GM06990 (cell line): Measurements from ENCODE around the gene LSS.

ENCODE experiments used
- DNase-seq: peaks from one replicate; pipeline ENCODE4 v3.0.0-alpha.2; 2011; ENCODE audit not compliant: insufficient read length; ENCODE audit errors: extremely low read depth
- H3K27me3 ChIP-seq: replicated peaks from 2 replicates; pipeline ENCODE4 v1.6.0; 2011; ENCODE audit warnings: low read length; ENCODE audit not compliant: control insufficient read depth, insufficient read depth
- H3K36me3 ChIP-seq: 2 replicates; pipeline ENCODE4 v1.5.1; 2011; ENCODE audit warnings: low read length; ENCODE audit not compliant: control insufficient read depth, insufficient read depth
- H3K4me3 ChIP-seq: replicated peaks from 2 replicates; pipeline ENCODE4 v1.5.1; 2011; ENCODE audit warnings: low read depth, mild to moderate bottlenecking, control low read depth, low read length
- CTCF ChIP-seq: IDR thresholded peaks from 2 replicates; pipeline ENCODE4 v1.5.1; 2011; ENCODE audit warnings: low read length, control low read depth, mild to moderate bottlenecking, inconsistent platforms; ENCODE audit not compliant: insufficient read depth, poor library complexity, severe bottlenecking

The LSS gene

GRCh38 chr21:46250146-46250725 lies 21.7 kb upstream of the LSS start:
- DNase-seq, result no peak
- Histone ChIP-seq H3K36me3 (peaks cover 39% of the 10 kb centered on the region), H3K27me3 (no peaks in the 10 kb centered on the region), H3K4me3 (no peak overlapping the region)
- TF ChIP-seq CTCF, result no peak

- no peak for TF ChIP-seq CTCF
- no peak overlapping the region for H3K4me3 ChIP-seq
- no peak for DNase-seq
- H3K27me3 ChIP-seq, result no peaks in the 10 kb centered on the region
- peaks cover 41% of the 10 kb centered on the region for H3K36me3 ChIP-seq
Measured at GRCh38 chr21:46248827-46249226, 20.3 kb upstream of the LSS start.

DNA sequence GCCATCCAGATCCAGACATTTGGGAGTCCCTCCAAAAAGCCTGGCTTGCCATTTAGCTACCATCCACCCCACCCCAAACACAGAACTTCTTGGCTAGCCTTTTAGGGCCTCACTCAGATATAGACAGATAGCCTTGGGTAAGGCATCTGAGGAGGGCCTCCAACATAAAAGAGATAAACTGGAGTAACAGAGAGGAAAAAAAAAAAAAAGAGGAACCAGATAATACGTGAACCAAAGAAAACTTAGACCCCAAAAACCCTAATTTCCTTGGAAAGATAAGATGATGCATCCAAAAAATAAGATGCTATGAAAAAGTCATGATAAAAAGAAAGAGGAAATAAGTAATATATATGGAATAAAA lies 19.8 kb upstream of the LSS start:
- H3K36me3 ChIP-seq, result peaks cover 41% of the 10 kb centered on the region
- no peak overlapping the region for H3K4me3 ChIP-seq
- no peaks in the 10 kb centered on the region for H3K27me3 ChIP-seq
- no peak for TF ChIP-seq CTCF
- DNase-seq, result no peak

- TF ChIP-seq CTCF, result no peak
- Histone ChIP-seq H3K27me3 (no peaks in the 10 kb centered on the region), H3K36me3 (peaks cover 43% of the 10 kb centered on the region), H3K4me3 (no peak overlapping the region)
- no peak for DNase-seq
Measured at GRCh38 chr21:46247699-46248421, 19.3 kb upstream of the LSS start.

DNA sequence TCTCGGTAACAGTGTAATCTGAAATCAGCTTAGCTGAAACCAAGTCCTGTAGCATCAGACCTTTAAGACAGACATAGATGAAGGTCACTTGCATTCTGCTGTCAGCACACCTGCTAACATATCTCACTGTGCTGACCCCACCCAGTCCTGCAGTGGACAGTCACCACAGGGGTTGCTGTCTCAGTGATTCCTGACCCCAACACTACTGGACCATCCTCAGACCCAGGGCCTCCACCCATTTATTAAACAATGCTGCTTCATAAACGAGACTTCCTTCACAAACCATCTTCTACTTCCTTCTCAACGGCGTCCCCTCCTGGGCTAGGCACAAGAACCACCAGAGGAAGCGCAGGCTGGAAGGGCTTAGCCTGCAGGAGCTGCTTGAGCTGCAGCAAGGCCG lies 17.8 kb upstream of the LSS start:
- no peak for DNase-seq
- no peak overlapping the region for H3K4me3 ChIP-seq
- H3K36me3 ChIP-seq, result peaks cover 41% of the 10 kb centered on the region
- TF ChIP-seq CTCF, result no peak
- no peaks in the 10 kb centered on the region for H3K27me3 ChIP-seq
